GM23338 (cell line): ENCODE results near the gene KLHL9. TPM values are rescaled to one million over a fixed set of nuclear protein-coding genes. Genes with fewer than 3 reads are reported as not detected.
"Not testable (repeated sequence)": the region's sequence is repeated elsewhere in the genome, so short reads cannot be mapped to it uniquely, and the experiment has no call there.

Experiments used
- ATAC-seq: fragments of 200-7000 bp; cut with Tn5 transposase; 3 replicates; pipeline ENCODE4 v1.9.1; 2020
- DNase-seq: peaks from one replicate; pipeline ENCODE4 v3.0.0-alpha.2; 2015; ENCODE audit warnings: low spot score
- H2AFZ ChIP-seq: fragments of 200-600 bp; sonication (generic); 2 replicates; pipeline ENCODE4 v1.8.0; 2016; ENCODE audit warnings: antibody characterized with exemption, mild to moderate bottlenecking, moderate library complexity
- H3F3A ChIP-seq: fragments of 200-600 bp; sonication (generic); replicated peaks from 2 replicates; pipeline ENCODE4 v1.8.0; 2017; ENCODE audit warnings: antibody characterized with exemption, mixed run types, low read depth
- H3K27ac ChIP-seq: fragments of 200-600 bp; sonication (generic); 2 replicates; pipeline ENCODE4 v1.6.1; 2016; ENCODE audit warnings: low read depth
- H3K27me3 ChIP-seq: fragments of 200-600 bp; sonication (generic); 2 replicates; pipeline ENCODE4 v1.8.0; 2016; ENCODE audit warnings: mild to moderate bottlenecking, mixed run types, moderate library complexity; ENCODE audit not compliant: insufficient read depth
- H3K36me3 ChIP-seq: fragments of 200-600 bp; sonication (generic); 2 replicates; pipeline ENCODE4 v1.8.0; 2016; ENCODE audit warnings: mild to moderate bottlenecking; ENCODE audit not compliant: insufficient read depth
- H3K4me1 ChIP-seq: fragments of 200-600 bp; sonication (generic); 2 replicates; pipeline ENCODE4 v1.8.0; 2016; ENCODE audit warnings: mild to moderate bottlenecking, moderate library complexity; ENCODE audit not compliant: insufficient read depth
- H3K4me2 ChIP-seq: fragments of 200-600 bp; sonication (generic); 2 replicates; pipeline ENCODE4 v1.7.1; 2017; ENCODE audit warnings: mixed run types
- H3K4me3 ChIP-seq: fragments of 200-600 bp; sonication (generic); 2 replicates; pipeline ENCODE4 v1.6.1; 2016; ENCODE audit warnings: mixed run types
- H3K79me2 ChIP-seq: fragments of 200-600 bp; sonication (generic); replicated peaks from 2 replicates; pipeline ENCODE4 v1.8.0; 2017; ENCODE audit warnings: mild to moderate bottlenecking; ENCODE audit not compliant: insufficient read depth
- H3K9me2 ChIP-seq: fragments of 200-600 bp; sonication (generic); 2 replicates; pipeline ENCODE4 v1.8.0; 2017; ENCODE audit not compliant: insufficient read depth
- H4K20me1 ChIP-seq: fragments of 200-600 bp; sonication (generic); replicated peaks from 2 replicates; pipeline ENCODE4 v1.8.0; 2017; ENCODE audit warnings: mild to moderate bottlenecking; ENCODE audit not compliant: insufficient read depth
- H3K27ac Mint-ChIP-seq: 2 replicates; pipeline ENCODE4 v1.8.0; 2020; ENCODE audit warnings: inconsistent platforms, mild to moderate bottlenecking, moderate library complexity, mixed read lengths
- H3K27me3 Mint-ChIP-seq: 3 replicates; pipeline ENCODE4 v1.8.0; 2022; ENCODE audit warnings: low read depth, mild to moderate bottlenecking, moderate library complexity, mixed read lengths, inconsistent platforms; ENCODE audit not compliant: insufficient read depth, poor library complexity
- H3K36me3 Mint-ChIP-seq: 3 replicates; pipeline ENCODE4 v1.8.0; 2021; ENCODE audit warnings: low read depth, mild to moderate bottlenecking, inconsistent platforms, moderate library complexity, mixed read lengths
- H3K4me1 Mint-ChIP-seq: 3 replicates; pipeline ENCODE4 v1.8.0; 2020; ENCODE audit warnings: mild to moderate bottlenecking, inconsistent platforms, mixed read lengths
- H3K4me3 Mint-ChIP-seq: 3 replicates; pipeline ENCODE4 v1.8.0; 2021; ENCODE audit warnings: moderate library complexity, mild to moderate bottlenecking, inconsistent platforms, mixed read lengths
- H3K9me3 Mint-ChIP-seq: 3 replicates; pipeline ENCODE4 v1.8.0; 2020; ENCODE audit warnings: moderate library complexity, mild to moderate bottlenecking, inconsistent platforms, mixed read lengths
- CREB1 ChIP-seq: fragments of 250-450 bp; sonication (Bioruptor Pico); IDR thresholded peaks from 2 replicates; pipeline ENCODE4 v1.5.0; 2020; ENCODE audit warnings: low read depth, mild to moderate bottlenecking, moderate library complexity
- EZH2 ChIP-seq: fragments of 200-600 bp; sonication (generic); IDR thresholded peaks from one replicate; pipeline ENCODE4 v1.8.0; 2017; ENCODE audit warnings: antibody characterized with exemption, mild to moderate bottlenecking, low read depth; ENCODE audit not compliant: unreplicated experiment
- JUNB ChIP-seq: IDR thresholded peaks from one replicate; pipeline ENCODE4 v1.6.1; 2016; ENCODE audit warnings: antibody characterized with exemption; ENCODE audit not compliant: unreplicated experiment
- STAT1 ChIP-seq: IDR thresholded peaks from one replicate; pipeline ENCODE4 v1.6.1; 2016; ENCODE audit warnings: antibody characterized with exemption; ENCODE audit not compliant: unreplicated experiment
- ZNF331 ChIP-seq: fragments of 250-450 bp; sonication (Bioruptor Pico); IDR thresholded peaks from 2 replicates; pipeline ENCODE4 v1.5.0; 2020; ENCODE audit warnings: low read depth, mild to moderate bottlenecking, moderate library complexity
- polyA plus RNA-seq: library from polyadenylated mRNA; unstranded; fragments of >200 nt; fragmentation: Nextera tagmentation; extraction: Ambion mirVana; gene quantifications from 2 replicates; pipeline ENCODE4 v1.2.1, GENCODE V29; 2016
- total RNA-seq: library from RNA; depleted of rRNA; stranded (reverse); fragments of >200 nt; shearing (Covaris generic); gene quantifications from 2 replicates; pipeline ENCODE4 v1.2.3, GENCODE V29; 2014
- TF ChIP-seq, protein P1 (sequence below): fragments of 250-450 bp; sonication (Bioruptor Pico); IDR thresholded peaks from 2 replicates; pipeline ENCODE4 v1.5.0; 2020; ENCODE audit warnings: mild to moderate bottlenecking, moderate library complexity
- TF ChIP-seq, protein P2 (sequence below): IDR thresholded peaks from one replicate; pipeline ENCODE4 v1.6.1; 2018; ENCODE audit warnings: antibody characterized with exemption; ENCODE audit not compliant: unreplicated experiment

The KLHL9 gene
- total and polyA plus RNA-seq, 2 experiments from 2014 or later, result 9.1 to 24.0 TPM

DNA sequence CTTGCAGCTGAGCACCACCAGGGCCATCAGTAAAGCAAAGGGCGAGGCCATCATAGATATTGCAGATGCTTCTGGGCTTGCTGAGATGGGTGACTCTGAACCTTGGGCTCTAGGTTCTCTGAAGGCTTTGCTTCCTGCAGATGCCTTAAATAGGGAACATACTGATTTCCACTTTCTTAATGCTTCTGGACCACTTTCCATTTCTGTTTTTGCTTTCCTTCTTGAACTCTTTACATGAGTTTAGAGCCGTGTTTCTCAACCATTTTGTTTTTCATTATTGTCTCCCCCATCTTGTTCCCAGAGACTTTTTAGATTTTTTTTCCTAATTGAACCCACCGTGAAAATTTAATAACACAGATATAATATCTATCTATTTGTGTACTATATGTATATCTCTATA, 32.8 kb upstream of the KLHL9 start, which contains the start of gene IFNA13 (continued):
- TF ChIP-seq, protein P1, sequence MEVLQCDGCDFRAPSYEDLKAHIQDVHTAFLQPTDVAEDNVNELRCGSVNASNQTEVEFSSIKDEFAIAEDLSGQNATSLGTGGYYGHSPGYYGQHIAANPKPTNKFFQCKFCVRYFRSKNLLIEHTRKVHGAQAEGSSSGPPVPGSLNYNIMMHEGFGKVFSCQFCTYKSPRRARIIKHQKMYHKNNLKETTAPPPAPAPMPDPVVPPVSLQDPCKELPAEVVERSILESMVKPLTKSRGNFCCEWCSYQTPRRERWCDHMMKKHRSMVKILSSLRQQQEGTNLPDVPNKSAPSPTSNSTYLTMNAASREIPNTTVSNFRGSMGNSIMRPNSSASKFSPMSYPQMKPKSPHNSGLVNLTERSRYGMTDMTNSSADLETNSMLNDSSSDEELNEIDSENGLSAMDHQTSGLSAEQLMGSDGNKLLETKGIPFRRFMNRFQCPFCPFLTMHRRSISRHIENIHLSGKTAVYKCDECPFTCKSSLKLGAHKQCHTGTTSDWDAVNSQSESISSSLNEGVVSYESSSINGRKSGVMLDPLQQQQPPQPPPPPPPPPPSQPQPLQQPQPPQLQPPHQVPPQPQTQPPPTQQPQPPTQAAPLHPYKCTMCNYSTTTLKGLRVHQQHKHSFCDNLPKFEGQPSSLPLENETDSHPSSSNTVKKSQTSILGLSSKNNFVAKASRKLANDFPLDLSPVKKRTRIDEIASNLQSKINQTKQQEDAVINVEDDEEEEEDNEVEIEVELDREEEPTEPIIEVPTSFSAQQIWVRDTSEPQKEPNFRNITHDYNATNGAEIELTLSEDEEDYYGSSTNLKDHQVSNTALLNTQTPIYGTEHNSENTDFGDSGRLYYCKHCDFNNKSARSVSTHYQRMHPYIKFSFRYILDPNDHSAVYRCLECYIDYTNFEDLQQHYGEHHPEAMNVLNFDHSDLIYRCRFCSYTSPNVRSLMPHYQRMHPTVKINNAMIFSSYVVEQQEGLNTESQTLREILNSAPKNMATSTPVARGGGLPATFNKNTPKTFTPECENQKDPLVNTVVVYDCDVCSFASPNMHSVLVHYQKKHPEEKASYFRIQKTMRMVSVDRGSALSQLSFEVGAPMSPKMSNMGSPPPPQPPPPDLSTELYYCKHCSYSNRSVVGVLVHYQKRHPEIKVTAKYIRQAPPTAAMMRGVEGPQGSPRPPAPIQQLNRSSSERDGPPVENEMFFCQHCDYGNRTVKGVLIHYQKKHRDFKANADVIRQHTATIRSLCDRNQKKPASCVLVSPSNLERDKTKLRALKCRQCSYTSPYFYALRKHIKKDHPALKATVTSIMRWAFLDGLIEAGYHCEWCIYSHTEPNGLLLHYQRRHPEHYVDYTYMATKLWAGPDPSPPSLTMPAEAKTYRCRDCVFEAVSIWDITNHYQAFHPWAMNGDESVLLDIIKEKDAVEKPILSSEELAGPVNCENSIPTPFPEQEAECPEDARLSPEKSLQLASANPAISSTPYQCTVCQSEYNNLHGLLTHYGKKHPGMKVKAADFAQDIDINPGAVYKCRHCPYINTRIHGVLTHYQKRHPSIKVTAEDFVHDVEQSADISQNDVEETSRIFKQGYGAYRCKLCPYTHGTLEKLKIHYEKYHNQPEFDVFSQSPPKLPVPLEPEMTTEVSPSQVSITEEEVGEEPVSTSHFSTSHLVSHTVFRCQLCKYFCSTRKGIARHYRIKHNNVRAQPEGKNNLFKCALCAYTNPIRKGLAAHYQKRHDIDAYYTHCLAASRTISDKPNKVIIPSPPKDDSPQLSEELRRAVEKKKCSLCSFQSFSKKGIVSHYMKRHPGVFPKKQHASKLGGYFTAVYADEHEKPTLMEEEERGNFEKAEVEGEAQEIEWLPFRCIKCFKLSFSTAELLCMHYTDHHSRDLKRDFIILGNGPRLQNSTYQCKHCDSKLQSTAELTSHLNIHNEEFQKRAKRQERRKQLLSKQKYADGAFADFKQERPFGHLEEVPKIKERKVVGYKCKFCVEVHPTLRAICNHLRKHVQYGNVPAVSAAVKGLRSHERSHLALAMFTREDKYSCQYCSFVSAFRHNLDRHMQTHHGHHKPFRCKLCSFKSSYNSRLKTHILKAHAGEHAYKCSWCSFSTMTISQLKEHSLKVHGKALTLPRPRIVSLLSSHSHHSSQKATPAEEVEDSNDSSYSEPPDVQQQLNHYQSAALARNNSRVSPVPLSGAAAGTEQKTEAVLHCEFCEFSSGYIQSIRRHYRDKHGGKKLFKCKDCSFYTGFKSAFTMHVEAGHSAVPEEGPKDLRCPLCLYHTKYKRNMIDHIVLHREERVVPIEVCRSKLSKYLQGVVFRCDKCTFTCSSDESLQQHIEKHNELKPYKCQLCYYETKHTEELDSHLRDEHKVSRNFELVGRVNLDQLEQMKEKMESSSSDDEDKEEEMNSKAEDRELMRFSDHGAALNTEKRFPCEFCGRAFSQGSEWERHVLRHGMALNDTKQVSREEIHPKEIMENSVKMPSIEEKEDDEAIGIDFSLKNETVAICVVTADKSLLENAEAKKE, result no peak
- no peak for TF ChIP-seq JUNB
- TF ChIP-seq, protein P2, sequence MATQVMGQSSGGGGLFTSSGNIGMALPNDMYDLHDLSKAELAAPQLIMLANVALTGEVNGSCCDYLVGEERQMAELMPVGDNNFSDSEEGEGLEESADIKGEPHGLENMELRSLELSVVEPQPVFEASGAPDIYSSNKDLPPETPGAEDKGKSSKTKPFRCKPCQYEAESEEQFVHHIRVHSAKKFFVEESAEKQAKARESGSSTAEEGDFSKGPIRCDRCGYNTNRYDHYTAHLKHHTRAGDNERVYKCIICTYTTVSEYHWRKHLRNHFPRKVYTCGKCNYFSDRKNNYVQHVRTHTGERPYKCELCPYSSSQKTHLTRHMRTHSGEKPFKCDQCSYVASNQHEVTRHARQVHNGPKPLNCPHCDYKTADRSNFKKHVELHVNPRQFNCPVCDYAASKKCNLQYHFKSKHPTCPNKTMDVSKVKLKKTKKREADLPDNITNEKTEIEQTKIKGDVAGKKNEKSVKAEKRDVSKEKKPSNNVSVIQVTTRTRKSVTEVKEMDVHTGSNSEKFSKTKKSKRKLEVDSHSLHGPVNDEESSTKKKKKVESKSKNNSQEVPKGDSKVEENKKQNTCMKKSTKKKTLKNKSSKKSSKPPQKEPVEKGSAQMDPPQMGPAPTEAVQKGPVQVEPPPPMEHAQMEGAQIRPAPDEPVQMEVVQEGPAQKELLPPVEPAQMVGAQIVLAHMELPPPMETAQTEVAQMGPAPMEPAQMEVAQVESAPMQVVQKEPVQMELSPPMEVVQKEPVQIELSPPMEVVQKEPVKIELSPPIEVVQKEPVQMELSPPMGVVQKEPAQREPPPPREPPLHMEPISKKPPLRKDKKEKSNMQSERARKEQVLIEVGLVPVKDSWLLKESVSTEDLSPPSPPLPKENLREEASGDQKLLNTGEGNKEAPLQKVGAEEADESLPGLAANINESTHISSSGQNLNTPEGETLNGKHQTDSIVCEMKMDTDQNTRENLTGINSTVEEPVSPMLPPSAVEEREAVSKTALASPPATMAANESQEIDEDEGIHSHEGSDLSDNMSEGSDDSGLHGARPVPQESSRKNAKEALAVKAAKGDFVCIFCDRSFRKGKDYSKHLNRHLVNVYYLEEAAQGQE, result no peak
- no peak for TF ChIP-seq EZH2
- no peak for TF ChIP-seq ZNF331 (CRISPR knock-in tag)
- TF ChIP-seq CREB1 (CRISPR knock-in tag), result no peak
- TF ChIP-seq STAT1, result no peak

- H2AFZ ChIP-seq, H3K4me2 ChIP-seq, H3K4me1 ChIP-seq, ATAC-seq, H3K27ac Mint-ChIP-seq, H3K4me3 ChIP-seq, H3K9me2 ChIP-seq, H4K20me1 ChIP-seq, H3K4me1 Mint-ChIP-seq, H3K79me2 ChIP-seq, H3F3A ChIP-seq, H3K4me3 Mint-ChIP-seq, H3K36me3 Mint-ChIP-seq, H3K27me3 ChIP-seq, H3K36me3 ChIP-seq, DNase-seq, H3K9me3 Mint-ChIP-seq, H3K27me3 Mint-ChIP-seq, H3K27ac ChIP-seq: not testable (repeated sequence)
Measured at GRCh38 chr9:21367169-21367568, 32.0 kb upstream of the KLHL9 start.
